ENCODE data around the gene DOHH. TPM values are rescaled to one million over a fixed set of nuclear protein-coding genes. Genes with fewer than 3 reads are reported as not detected.
A peak's percentile ranks its signal among the peaks of the same experiment; 100 is the strongest.

DOHH gene
- total and polyA plus RNA-seq, 2 donors (not counting 3 experiments of a cell fraction or from before 2014, with no cell fraction given) = 8.7 to 15.2 TPM

DNA sequence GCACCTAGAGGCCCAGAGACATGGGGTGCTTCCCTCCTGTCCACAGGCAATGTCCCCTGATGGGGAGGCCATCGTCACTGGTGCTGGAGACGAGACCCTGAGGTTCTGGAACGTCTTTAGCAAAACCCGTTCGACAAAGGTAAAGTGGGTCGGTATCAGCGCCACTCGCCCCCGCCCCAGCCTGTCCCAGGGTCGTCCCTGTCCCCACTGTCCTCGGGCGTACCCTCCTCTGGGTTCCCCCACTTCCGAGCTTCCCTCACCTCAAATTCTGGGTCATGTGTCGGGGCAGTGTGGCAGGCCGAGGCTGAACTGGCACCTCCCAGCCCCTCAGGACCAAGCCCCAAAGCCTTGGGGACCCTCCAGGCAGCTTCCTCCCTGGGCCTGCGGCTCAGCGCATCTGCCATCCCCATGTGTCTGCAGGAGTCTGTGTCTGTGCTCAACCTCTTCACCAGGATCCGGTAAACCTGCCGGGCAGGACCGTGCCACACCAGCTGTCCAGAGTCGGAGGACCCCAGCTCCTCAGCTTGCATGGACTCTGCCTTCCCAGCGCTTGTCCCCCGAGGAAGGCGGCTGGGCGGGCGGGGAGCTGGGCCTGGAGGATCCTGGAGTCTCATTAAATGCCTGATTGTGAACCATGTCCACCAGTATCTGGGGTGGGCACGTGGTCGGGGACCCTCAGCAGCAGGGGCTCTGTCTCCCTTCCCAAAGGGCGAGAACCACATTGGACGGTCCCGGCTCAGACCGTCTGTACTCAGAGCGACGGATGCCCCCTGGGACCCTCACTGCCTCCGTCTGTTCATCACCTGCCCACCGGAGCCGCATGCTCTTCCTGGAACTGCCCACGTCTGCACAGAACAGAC, 34.1 kb upstream of the DOHH start:
- Histone ChIP-seq H3K4me3 (replicated peaks in 1 of 3; ENCODE audit: insufficient read depth in 1 of 3, low read depth in 1 of 3, low read length in 3 of 3) (no peak overlapping the region), H2AFZ (ENCODE audit: low read depth, low read length) (no peak overlapping the region), H3K4me1 (ENCODE audit: control insufficient read depth, extremely low read depth, insufficient read depth, low read length) (no peaks in the 10 kb centered on the region), H3K36me3 (ENCODE audit: control insufficient read depth in 2 of 2, extremely low read depth in 1 of 2, insufficient read depth in 2 of 2, low read length in 2 of 2) (peaks cover 9 to 46% of the 10 kb centered on the region in 2 experiments), H3K9me1 (replicated peaks; ENCODE audit: control insufficient read depth, extremely low read depth, insufficient read depth, low read length) (no peaks in the 10 kb centered on the region), H3K27me3 (ENCODE audit: control insufficient read depth in 2 of 2, insufficient read depth in 2 of 2, low read length in 2 of 2) (no peaks in the 10 kb centered on the region), H3K4me2 (ENCODE audit: insufficient read depth, low read length) (no peak overlapping the region), H3K79me2 (ENCODE audit: control insufficient read depth, insufficient read depth, low read length) (no peaks in the 10 kb centered on the region), H3K27ac (ENCODE audit: insufficient read depth, low read depth, low read length) (no peak overlapping the region), H4K20me1 (replicated peaks; ENCODE audit: control insufficient read depth, extremely low read depth, insufficient read depth, low read length) (no peaks in the 10 kb centered on the region), H3K9me3 (replicated peaks; ENCODE audit: control insufficient read depth, insufficient read depth, low read length) (no peaks in the 10 kb centered on the region), H3K9ac (replicated peaks; ENCODE audit: extremely low read depth, insufficient read depth, low read length) (no peak overlapping the region)
- ChIA-PET CTCF (interaction anchor here (1.2 kb wide), 1 partner anchor 10 kb away, joined by 3 read pairs; no protein-coding TSS in a partner anchor), POLR2A (no interaction called here)
- DNase-seq (ENCODE audit: low read depth, low spot score) (no peak), FAIRE-seq (no peak)
- TSS peak; percentile 30 for BruUV-seq (replicated peaks)
- dilution Hi-C loops (cut with MboI; ENCODE audit: extremely low pct_ligation_motif_present, low sequenced_read_pairs) = no loop called here
- no peak for TF ChIP-seq FOS (IDR thresholded peaks at IDR 0.05; ENCODE audit: borderline replicate concordance, insufficient read depth, low read length)
- TF ChIP-seq POLR2AphosphoS5 (IDR thresholded peaks at IDR 0.05; ENCODE audit: insufficient read depth, low read depth, low read length) = no peak
- TF ChIP-seq POLR2A (IDR thresholded peaks at IDR 0.05; ENCODE audit: low read depth, low read length) = no peak
- TF ChIP-seq, protein P1, sequence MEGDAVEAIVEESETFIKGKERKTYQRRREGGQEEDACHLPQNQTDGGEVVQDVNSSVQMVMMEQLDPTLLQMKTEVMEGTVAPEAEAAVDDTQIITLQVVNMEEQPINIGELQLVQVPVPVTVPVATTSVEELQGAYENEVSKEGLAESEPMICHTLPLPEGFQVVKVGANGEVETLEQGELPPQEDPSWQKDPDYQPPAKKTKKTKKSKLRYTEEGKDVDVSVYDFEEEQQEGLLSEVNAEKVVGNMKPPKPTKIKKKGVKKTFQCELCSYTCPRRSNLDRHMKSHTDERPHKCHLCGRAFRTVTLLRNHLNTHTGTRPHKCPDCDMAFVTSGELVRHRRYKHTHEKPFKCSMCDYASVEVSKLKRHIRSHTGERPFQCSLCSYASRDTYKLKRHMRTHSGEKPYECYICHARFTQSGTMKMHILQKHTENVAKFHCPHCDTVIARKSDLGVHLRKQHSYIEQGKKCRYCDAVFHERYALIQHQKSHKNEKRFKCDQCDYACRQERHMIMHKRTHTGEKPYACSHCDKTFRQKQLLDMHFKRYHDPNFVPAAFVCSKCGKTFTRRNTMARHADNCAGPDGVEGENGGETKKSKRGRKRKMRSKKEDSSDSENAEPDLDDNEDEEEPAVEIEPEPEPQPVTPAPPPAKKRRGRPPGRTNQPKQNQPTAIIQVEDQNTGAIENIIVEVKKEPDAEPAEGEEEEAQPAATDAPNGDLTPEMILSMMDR (IDR thresholded peaks at IDR 0.05; ENCODE audit: extremely low read depth in 1 of 2, insufficient read depth in 1 of 2, low read depth in 1 of 2, low read length in 2 of 2) = no peak
- TF ChIP-seq EZH2 (IDR thresholded peaks at IDR 0.05; ENCODE audit: borderline replicate concordance, low read depth, low read length, severe bottlenecking) = no peak
- TF ChIP-seq GATA2 (IDR thresholded peaks at IDR 0.05; ENCODE audit: insufficient read depth, insufficient read length, low read depth, low read length) = no peak
- TF ChIP-seq JUN (IDR thresholded peaks at IDR 0.05; ENCODE audit: borderline replicate concordance, insufficient read depth, insufficient read length, low read depth) = no peak
- no peak for TF ChIP-seq MAX (IDR thresholded peaks at IDR 0.05; ENCODE audit: insufficient read depth, insufficient read length)
- TF ChIP-seq MYC (IDR thresholded peaks at IDR 0.05; ENCODE audit: low read depth, low read length) = no peak
- intact Hi-C loops (cut with micrococcal nuclease) = no loop called here

Measured in endothelial cell of umbilical vein (primary cell).